GM19238 (cell line): Measurements from ENCODE around the gene NFS1.
"Not testable (repeated sequence)": the region's sequence is repeated elsewhere in the genome, so short reads cannot be mapped to it uniquely, and the experiment has no call there.

Experiments used
- DNase-seq: peaks from one replicate; pipeline ENCODE4 v3.0.0; 2011; ENCODE audit warnings: low spot score; ENCODE audit not compliant: insufficient read length

NFS1 gene

DNA sequence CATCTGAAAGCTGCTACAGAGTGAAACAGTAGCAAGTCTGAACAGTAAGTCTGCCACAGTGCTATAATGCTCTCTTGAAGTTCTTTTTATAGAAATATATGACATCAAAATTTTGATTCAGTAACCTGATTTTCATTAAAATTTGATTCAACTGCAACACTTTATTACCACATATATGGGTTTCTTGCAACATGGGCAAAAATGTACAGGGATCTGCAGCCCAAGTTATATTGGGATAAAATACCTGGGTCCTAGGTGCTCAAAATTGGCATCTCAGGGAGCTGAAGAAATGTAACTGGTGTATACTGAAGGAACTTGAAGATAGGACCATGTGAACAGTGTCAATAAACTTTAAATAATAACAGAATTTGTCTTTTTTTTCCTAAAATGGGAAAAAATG, 10.9 kb upstream of the NFS1 start:
- no peak for DNase-seq

GRCh38 chr20:35709259-35709658, 10.1 kb upstream of the NFS1 start:
- no peak for DNase-seq

- DNase-seq: no peak
Observed at GRCh38 chr20:35708502-35708901, 9.3 kb upstream of the NFS1 start.

- not testable (repeated sequence) for DNase-seq
Observed at GRCh38 chr20:35706591-35707529, 7.7 kb upstream of the NFS1 start.

- DNase-seq: not testable (repeated sequence)
Observed at GRCh38 chr20:35705894-35706293, 6.7 kb upstream of the NFS1 start.

DNA sequence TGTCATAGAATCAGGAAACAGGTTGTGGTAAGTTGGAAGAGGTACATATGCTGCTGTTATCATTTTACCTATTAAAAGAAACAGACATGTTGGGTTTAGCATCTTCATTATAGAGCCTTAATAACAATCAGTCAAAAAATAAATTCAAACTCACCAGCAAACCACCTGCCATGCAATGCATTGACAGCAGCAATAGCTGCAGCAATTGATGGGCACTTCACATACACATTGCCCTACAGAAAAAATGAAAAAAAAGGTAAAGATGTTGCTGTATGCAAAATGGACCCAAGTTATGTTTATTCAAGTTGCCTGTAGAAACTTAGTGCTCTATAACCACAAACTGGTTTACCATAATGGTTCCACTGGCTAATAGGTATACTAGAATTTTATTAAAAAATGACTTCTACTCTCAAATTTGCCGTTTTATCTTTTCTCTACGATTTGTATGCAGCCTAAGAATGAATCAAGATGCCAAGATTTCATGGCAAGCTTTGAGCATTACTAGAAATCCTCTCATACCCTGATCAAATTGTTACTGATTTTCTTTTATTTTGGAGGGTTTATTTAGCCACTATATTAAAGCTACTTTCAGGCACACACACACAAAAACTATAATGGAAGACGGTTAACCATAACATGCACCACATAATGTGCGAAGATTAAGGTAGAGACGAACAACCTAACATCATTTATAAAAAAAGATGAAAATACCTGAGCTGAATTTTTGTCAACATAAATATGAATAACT, 5.5 kb upstream of the NFS1 start:
- DNase-seq: no peak

GRCh38 chr20:35702824-35703695, 3.9 kb upstream of the NFS1 start:
- DNase-seq: no peak

DNA sequence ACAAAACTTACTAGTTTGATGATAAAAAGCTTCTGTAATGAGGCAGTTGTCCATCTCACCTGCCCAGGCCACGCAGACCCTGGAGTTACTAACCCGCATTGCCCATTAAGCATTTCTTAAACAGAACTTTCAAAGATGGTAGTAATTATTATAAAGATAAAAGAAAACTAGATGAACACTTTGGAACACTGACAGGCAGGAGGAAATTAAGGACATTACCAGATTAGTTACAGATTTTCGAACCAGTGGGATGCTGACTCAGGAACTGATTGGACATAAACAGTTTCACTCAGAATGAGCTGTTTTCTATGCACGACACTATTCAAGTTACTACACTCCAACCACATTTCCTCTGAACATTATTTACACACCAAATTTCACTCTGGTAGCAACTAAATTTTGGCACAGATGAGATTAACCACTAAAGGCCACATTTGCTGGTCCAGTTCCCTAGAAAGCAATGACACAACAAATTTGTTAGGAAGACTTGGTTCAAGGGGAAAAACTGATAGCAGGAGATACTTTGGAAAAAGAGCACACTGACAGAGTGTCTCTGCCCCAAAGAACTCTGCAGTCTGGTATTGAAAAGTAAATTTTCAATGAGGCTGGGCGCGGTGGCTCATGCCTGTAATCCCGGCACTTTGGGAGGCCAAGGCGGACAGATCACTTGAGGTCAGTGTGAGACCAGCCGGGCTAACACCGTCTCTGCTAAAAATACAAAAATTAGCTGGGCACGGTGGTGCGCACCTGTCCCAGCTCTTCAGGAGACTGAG, 3.1 kb upstream of the NFS1 start:
- no peak for DNase-seq

DNA sequence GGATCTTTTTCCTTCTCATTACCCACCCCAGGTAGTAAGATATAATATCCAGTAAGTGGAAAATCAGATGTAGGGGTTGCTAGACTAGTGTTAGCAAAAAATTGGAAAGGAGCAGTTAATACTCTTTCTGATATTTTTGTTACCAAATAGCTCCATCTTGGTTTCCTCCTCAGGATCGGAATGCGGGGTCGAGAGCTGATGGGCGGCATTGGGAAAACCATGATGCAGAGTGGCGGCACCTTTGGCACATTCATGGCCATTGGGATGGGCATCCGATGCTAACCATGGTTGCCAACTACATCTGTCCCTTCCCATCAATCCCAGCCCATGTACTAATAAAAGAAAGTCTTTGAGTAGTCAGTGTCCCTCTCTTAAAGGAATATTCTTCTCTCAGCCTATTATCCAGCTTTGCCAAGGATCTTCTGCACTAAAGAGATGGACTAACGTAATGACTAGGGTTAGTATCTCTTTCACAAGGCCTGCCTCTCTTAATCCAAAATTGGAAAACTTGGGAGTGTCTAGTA, 1.5 kb upstream of the NFS1 start:
- DNase-seq: no peak

GRCh38 chr20:35699957-35700624, 939 bp upstream of the NFS1 start:
- DNase-seq: no peak

- DNase-seq: peak; percentile 27
Observed at GRCh38 chr20:35698298-35699126, 640 bp downstream of the NFS1 start.

DNA sequence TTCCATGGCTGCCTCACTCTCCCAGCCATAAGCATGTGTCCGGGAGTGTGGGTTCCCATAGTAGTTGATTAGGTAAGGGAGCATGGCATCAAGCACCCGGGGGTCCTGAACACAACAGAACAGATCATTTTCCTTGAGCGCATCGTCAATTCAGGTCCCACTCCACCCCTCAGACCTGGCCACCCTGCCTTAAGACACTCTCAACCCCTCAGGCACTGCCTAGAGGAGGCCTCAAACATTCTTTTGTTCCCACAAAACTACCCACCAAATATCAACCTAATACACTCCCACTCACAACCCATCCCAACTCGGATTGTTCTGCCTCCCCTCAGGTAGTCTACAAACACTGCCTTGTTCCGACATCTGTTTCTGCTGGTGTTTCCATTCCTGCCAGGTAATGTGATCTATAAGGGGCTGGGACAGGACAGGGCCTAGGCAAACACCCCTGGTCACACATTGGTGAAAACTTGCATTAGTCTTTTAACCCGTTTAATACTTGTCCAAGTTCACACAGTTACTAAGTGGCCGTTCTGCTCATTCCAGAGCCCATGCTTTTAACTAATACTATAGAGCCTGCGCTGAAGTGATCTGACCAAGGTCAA, 1.4 kb downstream of the NFS1 start:
- no peak for DNase-seq

DNA sequence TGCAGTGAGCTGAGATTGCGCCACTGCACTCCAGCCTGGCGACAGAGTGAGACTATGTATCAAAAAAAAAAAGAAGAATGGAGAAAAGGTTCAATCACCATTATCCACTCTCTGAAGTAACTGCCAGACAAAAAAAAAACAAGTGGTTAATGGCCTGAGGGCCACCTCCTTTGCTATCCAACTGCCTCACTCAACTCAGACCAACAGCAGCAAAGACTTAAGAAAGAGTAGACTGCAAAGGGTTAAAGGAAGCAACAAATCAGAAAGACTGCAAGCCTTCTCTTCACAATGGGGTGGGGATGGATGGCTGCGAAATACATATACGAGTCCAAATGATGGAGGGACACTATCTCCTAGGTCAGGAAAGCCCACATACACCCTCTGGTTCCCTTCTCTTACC, 3.2 kb downstream of the NFS1 start:
- DNase-seq: no peak

- DNase-seq: no peak
Observed at GRCh38 chr20:35695245-35695749, 3.9 kb downstream of the NFS1 start.

- no peak for DNase-seq
Observed at GRCh38 chr20:35690265-35690664, 8.9 kb downstream of the NFS1 start.

DNA sequence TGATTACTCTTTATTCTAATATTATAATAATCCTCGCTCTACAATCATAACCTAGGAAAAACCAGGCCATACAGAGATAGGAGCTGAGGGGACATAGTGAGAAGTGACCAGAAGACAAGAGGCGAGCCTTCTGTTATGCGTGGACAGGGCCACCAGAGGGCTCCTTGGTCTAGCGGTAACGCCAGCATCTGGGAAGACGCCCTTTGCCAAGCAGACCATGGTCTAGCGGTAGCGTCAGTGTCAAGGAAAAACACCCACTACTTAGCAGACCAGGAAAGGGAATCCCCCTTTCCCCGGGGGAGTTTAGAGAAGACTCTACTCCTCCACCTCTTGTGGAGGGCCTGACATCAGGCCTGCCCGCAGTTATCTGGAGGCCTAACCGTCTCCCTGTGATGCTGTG, 12.3 kb downstream of the NFS1 start:
- DNase-seq: not testable (repeated sequence)

DNA sequence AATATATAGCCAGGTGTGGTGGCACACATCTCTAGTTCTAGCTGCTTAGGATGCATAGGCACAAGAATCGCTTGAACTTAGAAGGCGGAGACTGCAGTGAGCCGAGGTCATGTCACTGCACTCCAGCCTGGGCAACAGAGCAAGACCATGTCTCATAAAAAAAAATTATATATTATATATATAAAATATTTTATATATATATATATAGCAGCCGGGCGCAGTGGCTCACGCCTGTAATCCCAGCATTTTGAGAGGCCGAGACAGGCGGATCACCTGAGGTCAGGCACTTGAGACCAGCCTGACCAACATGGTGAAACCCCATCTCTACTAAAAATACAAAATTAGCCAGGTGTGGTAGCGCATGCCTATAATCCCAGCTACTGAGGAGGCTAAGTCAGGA, 13.8 kb downstream of the NFS1 start:
- DNase-seq: not testable (repeated sequence)

DNA sequence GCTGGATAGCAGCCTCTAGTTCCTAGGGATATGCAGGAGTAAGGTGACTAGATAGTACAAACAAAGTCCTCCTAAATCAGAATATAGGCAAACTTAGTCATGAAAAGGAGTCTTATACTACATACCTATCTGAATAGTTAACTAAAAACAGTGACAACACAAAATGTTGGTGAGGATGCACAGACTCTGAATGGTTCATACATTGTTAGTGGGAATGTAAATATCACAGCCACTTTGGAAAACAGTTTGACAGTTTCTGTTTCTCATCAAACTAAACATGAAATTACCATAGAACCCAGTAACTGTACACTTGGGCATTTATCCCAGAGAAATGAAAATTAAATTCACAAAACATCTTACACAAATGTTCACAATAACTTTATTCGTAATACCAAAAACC, 17.2 kb downstream of the NFS1 start:
- DNase-seq: no peak
